ENCODE data around the gene FMNL1.

Gene FMNL1

GRCh38 chr17:45241328-45242028 lies 19.8 kb downstream of the FMNL1 start:
- no peak for DNase-seq (ENCODE audit: low read depth, low spot score)
- in situ Hi-C loops (cut with HindIII; ENCODE audit: low sequenced_read_pairs) = no loop called here
- no peak for TF ChIP-seq CTCF (IDR thresholded peaks at IDR 0.05; ENCODE audit: low read depth, low read length)
- H3K4me3 ChIP-seq (ENCODE audit: low read depth, low read length) = peak overlapping the region; percentile 36

GRCh38 chr17:45242029-45242414 lies 20.3 kb downstream of the FMNL1 start:
- no peak for DNase-seq (ENCODE audit: low read depth, low spot score)
- no peak overlapping the region for H3K4me3 ChIP-seq (ENCODE audit: low read depth, low read length)
- TF ChIP-seq CTCF (IDR thresholded peaks at IDR 0.05; ENCODE audit: low read depth, low read length) = no peak
- in situ Hi-C loops (cut with HindIII; ENCODE audit: low sequenced_read_pairs) = no loop called here

GRCh38 chr17:45243750-45244149 lies 22.1 kb downstream of the FMNL1 start:
- TF ChIP-seq CTCF (IDR thresholded peaks at IDR 0.05; ENCODE audit: low read depth, low read length) = no peak
- no peak for DNase-seq (ENCODE audit: low read depth, low spot score)
- in situ Hi-C loops (cut with HindIII; ENCODE audit: low sequenced_read_pairs) = no loop called here
- H3K4me3 ChIP-seq (ENCODE audit: low read depth, low read length) = no peak overlapping the region

GRCh38 chr17:45244725-45245656 lies 23.3 kb downstream of the FMNL1 start:
- in situ Hi-C loops (cut with HindIII; ENCODE audit: low sequenced_read_pairs) = no loop called here
- no peak overlapping the region for H3K4me3 ChIP-seq (ENCODE audit: low read depth, low read length)
- no peak for TF ChIP-seq CTCF (IDR thresholded peaks at IDR 0.05; ENCODE audit: low read depth, low read length)
- no peak for DNase-seq (ENCODE audit: low read depth, low spot score)

- peak overlapping the region; percentile 47 for H3K4me3 ChIP-seq (ENCODE audit: low read depth, low read length)
- TF ChIP-seq CTCF (IDR thresholded peaks at IDR 0.05; ENCODE audit: low read depth, low read length) = no peak
These were observed 24.7 kb downstream of the FMNL1 start for GRCh38 chr17:45246338-45246737.

GRCh38 chr17:45246861-45247428 lies 25.3 kb downstream of the FMNL1 start:
- in situ Hi-C loops (cut with HindIII; ENCODE audit: low sequenced_read_pairs) = no loop called here
- H3K4me3 ChIP-seq (ENCODE audit: low read depth, low read length) = peak overlapping the region; percentile 47
- TF ChIP-seq CTCF (IDR thresholded peaks at IDR 0.05; ENCODE audit: low read depth, low read length) = peak; percentile 68
- DNase-seq (ENCODE audit: low read depth, low spot score) = no peak

More at GRCh38 chr17:45246338-45246737, 24.7 kb downstream of the FMNL1 start:
- no peak for DNase-seq (ENCODE audit: low read depth, low spot score)
- in situ Hi-C loops (cut with HindIII; ENCODE audit: low sequenced_read_pairs) = no loop called here

All from astrocyte of the spinal cord (primary cell).